ENCODE results near the gene LCE2D.
A peak's percentile ranks its signal among the peaks of the same experiment; 100 is the strongest.
"Not testable (repeated sequence)": the region's sequence is repeated elsewhere in the genome, so short reads cannot be mapped to it uniquely, and the experiment has no call there.

Gene LCE2D, protein sequence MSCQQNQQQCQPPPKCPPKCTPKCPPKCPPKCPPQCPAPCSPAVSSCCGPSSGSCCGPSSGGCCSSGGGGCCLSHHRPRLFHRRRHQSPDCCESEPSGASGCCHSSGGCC

DNA sequence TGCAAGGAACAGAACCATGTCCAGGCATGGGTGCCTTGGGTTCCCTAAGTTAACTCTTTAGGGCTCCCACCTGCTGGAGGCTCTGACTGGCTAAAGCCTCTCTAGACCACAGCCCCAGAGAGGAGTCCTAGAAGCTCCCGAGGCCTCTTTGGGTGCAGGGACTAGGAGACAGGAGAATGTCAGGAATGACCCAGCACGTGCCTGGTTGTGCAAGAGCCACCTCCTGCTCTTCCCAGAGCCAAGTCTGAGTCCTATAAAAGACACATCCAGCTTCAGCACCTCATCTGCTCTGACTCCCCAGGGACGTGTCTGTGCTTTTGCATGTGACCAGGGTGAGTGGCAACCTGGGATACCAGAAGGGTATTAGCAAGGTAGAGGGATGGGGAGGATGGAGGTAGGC, at the start of gene LCE2D:
LCE2D (plus strand) TSS at position 283 of the 400 bp plus-strand sequence. CDS start 726 bp downstream, outside the sequence.
- DNase-seq (ENCODE audit: low spot score) = no peak

DNA sequence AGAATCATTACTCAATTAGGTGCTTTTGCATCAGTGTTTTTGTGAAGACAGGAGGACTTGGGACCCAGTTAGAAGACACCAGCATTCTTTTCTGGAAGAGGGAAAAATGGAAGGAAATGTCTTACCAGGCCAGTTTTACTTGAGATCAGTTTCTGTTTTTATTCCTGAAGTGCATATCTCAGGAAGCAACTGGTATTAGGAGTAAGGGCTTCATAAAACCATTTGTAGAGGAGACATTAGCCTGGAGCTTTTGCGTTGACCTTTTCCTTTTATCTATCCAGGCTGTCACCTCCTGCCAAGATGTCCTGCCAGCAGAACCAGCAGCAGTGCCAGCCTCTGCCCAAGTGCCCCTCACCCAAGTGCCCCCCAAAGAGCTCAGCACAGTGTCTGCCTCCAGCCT, 49.7 kb upstream of the LCE2D start, which contains the start of gene LCE3B:
LCE3B (plus strand) TSS at position 301 of the 400 bp plus-strand sequence; CDS start at position 301, 0 bp downstream.
- no peak for DNase-seq (ENCODE audit: low spot score)

- DNase-seq (ENCODE audit: low spot score) = no peak
Observed at GRCh38 chr1:152621993-152622392, 41.2 kb upstream of the LCE2D start.

- DNase-seq (ENCODE audit: low spot score) = no peak
Observed at GRCh38 chr1:152622803-152623202, 40.4 kb upstream of the LCE2D start, which contains the start of gene LCE3A. LCE3A (minus strand) TSS chr1:152623103; CDS start chr1:152623103, 0 bp downstream.

- DNase-seq (ENCODE audit: low spot score) = peak; percentile 1
Observed at GRCh38 chr1:152623203-152623844, 39.9 kb upstream of the LCE2D start.

- no peak for DNase-seq (ENCODE audit: low spot score)
Observed at GRCh38 chr1:152626744-152627143, 36.4 kb upstream of the LCE2D start.

GRCh38 chr1:152630596-152630995, 32.6 kb upstream of the LCE2D start:
- no peak for DNase-seq (ENCODE audit: low spot score)

GRCh38 chr1:152640351-152640750, 22.8 kb upstream of the LCE2D start:
- DNase-seq (ENCODE audit: low spot score) = no peak

- DNase-seq (ENCODE audit: low spot score) = no peak
Observed at GRCh38 chr1:152643945-152644344, 19.2 kb upstream of the LCE2D start.

- no peak for DNase-seq (ENCODE audit: low spot score)
Observed at GRCh38 chr1:152645146-152645545, 18.0 kb upstream of the LCE2D start.

GRCh38 chr1:152646656-152647055, 16.5 kb upstream of the LCE2D start:
- no peak for DNase-seq (ENCODE audit: low spot score)

DNA sequence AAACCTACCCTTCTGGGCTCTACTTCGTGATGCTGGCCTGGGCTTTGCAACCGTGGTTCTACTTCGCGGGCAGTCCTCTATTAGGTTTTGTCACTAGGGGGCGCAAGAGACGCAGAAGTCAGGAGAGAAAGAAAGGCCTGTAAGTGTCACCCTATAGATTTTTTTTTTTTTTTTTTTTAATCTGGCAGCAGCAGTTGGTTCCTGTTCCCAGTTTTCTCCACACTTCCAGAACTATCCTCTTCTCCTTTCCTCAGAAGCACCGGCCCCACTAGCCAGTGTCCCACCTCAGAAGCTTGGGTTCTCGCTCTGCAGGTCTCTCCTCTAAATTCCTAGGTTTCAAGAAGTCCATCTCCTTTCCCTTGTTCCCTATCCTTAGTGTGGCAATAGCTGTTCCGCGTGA, 9.1 kb upstream of the LCE2D start:
- DNase-seq (ENCODE audit: low spot score) = peak; percentile 43

DNA sequence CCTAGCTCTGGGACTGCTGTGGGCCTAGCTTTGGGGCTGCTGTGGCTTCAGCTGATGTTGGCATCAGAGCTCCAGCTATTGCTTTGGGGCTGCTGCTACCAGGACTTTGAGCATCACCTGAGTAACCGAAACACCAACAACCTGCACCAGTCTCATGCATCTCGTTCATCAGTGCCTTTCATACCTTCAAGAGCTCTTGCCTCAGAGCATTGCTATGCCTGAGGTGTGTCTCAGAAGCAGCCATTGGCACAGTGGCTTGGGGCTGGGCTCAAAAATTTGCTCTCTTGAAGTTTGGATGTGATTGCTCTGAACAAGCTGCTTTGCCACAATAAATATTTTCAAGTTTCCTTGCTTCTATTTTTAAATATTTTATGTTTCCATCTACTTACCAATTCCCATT, 6.7 kb upstream of the LCE2D start:
- no peak for DNase-seq (ENCODE audit: low spot score)

DNA sequence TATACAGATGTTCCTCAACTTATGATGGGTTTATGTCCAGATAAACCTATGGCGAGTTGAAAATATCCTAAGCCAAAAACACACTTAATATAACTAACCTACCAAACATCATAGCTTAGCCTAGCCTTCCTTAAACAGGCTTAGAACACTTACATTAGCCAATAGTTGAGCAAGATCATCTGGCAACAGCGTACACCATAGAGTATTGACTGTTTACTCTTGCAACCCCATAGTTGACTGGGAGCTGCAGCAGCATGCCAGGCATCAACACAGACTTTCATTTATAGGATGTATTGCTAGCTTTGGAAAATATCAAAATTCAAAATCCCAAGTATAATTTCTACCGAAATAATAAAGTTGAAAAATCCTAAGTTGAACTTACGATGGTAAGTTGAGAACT, 5.5 kb upstream of the LCE2D start:
- no peak for DNase-seq (ENCODE audit: low spot score)

DNA sequence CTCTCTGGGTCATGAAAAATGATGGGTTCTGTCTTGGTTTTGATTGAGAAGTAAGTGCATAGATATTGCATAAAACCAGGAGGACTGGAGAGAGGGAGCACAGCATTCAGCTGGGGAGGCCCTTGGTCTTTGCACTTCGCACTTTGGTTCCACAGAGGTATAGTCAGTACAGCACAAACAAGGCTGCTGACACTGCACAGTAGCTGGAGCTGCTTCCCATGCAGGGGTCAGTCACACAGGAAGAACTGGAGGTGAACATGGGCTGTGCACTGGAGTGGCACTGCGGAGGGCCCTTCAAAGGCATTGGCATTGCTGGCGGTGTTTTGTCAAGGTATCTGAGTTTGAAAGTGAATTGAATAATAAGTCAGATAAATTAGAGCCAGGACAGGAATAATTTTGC, 4.5 kb upstream of the LCE2D start:
- no peak for DNase-seq (ENCODE audit: low spot score)

GRCh38 chr1:152666171-152666570, 3.0 kb downstream of the LCE2D start:
- DNase-seq (ENCODE audit: low spot score) = not testable (repeated sequence)

GRCh38 chr1:152667648-152668047, 4.5 kb downstream of the LCE2D start:
- no peak for DNase-seq (ENCODE audit: low spot score)

DNA sequence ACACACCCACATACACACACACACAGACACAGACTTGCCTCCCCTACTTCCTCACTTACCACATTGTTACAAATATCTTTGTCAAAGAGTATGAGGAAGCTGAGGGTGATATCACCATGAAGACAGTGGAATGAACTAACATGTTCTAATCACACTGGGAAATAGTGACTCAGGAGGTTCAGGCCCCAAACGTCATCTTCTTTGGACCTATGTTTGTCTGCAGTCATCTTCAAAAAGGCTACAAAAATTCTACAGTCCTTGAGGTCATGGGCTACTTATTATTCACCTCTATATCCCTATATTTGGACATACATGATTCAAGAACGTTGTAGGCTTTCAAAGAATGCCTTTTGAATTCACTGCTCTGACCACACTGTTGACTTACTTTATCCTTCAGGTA, 9.8 kb downstream of the LCE2D start:
- no peak for DNase-seq (ENCODE audit: low spot score)

DNA sequence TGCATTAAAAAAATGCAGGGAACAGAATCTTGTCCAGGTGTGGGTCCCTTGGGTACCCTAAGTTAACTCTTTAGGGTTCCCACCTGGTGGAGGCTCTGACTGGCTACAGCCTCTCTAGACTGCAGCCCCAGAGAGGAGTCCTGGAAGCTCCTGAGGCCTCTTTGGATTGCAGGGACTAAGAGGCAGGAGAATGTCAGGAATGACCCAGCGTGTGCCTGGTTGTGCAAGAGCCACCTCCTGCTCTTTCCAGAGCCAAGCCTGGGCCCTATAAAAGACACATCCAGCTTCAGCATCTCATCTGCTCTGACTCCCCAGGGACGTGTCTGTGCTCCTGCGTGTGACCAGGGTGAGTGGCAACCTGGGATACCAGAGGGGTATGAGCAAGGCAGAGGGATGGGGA, 11.8 kb downstream of the LCE2D start, which contains the start of gene LCE2C:
LCE2C (plus strand) TSS at position 297 of the 400 bp plus-strand sequence. CDS start 737 bp downstream, outside the sequence.
- not testable (repeated sequence) for DNase-seq (ENCODE audit: low spot score)

GRCh38 chr1:152679459-152679858, 16.3 kb downstream of the LCE2D start:
- DNase-seq (ENCODE audit: low spot score) = no peak

- no peak for DNase-seq (ENCODE audit: low spot score)
Observed at GRCh38 chr1:152681616-152682015, 18.4 kb downstream of the LCE2D start.

DNA sequence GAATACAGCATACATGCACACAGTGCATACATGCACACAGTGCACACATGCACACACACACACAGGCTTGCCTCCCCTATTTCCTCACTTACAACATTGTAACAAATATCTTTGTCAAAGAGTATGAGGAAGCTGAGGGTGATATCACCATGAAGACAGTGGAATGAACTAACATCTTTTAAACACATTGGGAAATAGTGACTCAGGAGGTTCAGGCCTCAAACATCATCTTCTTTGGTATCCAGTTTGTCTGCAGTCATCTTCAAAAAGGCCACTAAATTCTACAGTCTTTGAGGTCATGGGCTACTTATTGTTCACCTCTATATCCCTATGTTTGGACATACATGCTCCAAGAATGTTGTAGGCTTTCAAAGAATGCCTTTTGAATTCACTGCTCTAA, 20.7 kb downstream of the LCE2D start:
- no peak for DNase-seq (ENCODE audit: low spot score)

GRCh38 chr1:152685823-152686222, 22.6 kb downstream of the LCE2D start, which contains the start of gene LCE2B:
LCE2B (plus strand) TSS chr1:152686123; CDS start chr1:152686844, 721 bp downstream.
- not testable (repeated sequence) for DNase-seq (ENCODE audit: low spot score)

Measured in cerebellar cortex (tissue), 1 donor.